Sigmoid colon (tissue), 7 donors: Measurements from ENCODE around the gene CABYR. TPM values are rescaled to one million over a fixed set of nuclear protein-coding genes. Genes with fewer than 3 reads are reported as not detected.

ENCODE experiments used
- DNase-seq: peaks from one replicate; pipeline ENCODE4 v3.0.0-alpha.2; 2019
- H3K27ac ChIP-seq, 4 donors: fragments of 200-600 bp; sonication (generic); one replicate each; pipeline ENCODE4 v1.5.1; 2016 to 2019; ENCODE audit warnings: mild to moderate bottlenecking in 1 of 4
- H3K27me3 ChIP-seq, 3 donors: fragments of 200-600 bp; sonication (generic); one replicate each; pipeline ENCODE4 v1.5.1; 2019; ENCODE audit warnings: mild to moderate bottlenecking in 1 of 3
- H3K36me3 ChIP-seq, 4 donors: fragments of 200-600 bp; sonication (generic); one replicate each; pipeline ENCODE4 v1.5.1; 2016 to 2019
- H3K4me1 ChIP-seq, 4 donors: fragments of 200-600 bp; sonication (generic); one replicate each; pipeline ENCODE4 v1.5.1; 2017 to 2019
- H3K4me3 ChIP-seq, 4 donors: fragments of 200-600 bp; sonication (generic); one replicate each; pipeline ENCODE4 v1.5.1; 2017 to 2019; ENCODE audit warnings: mild to moderate bottlenecking in 2 of 4, moderate library complexity in 1 of 4
- H3K9me3 ChIP-seq, 4 donors: fragments of 200-600 bp in 3 of 4; sonication (generic) in 3 of 4; one replicate each; pipeline versions ENCODE4 v1.5.1 to v1.6.1; 2013 to 2019
- EP300 ChIP-seq, 4 donors: sonication (generic); formaldehyde crosslinking; IDR thresholded peaks; one replicate each; pipeline ENCODE4 v1.6.1; 2017; ENCODE audit warnings: antibody characterized with exemption in 4 of 4
- POLR2A ChIP-seq, 2 donors: fragments of 450-650 bp; IDR thresholded peaks; one replicate each; pipeline ENCODE4 v1.6.1; 2016; ENCODE audit warnings: antibody characterized with exemption in 2 of 2, mild to moderate bottlenecking in 2 of 2, moderate library complexity in 2 of 2
- POLR2AphosphoS5 ChIP-seq, 4 donors: sonication (generic); formaldehyde crosslinking; IDR thresholded peaks; one replicate each; pipeline ENCODE4 v1.6.1; 2017; ENCODE audit warnings: antibody characterized with exemption in 4 of 4
- WGBS, 2 donors: extraction: QIAGEN DNeasy Blood & Tissue Kit; methylation state at CpG; one replicate each; pipeline ENCODE4 v1.1.7; 2013; 5-methylcytosine and 5-hydroxymethylcytosine counted together
- intact Hi-C: fragments of 100-400 bp; cut with DNase I; formaldehyde crosslinking; loops from one replicate; pipeline ENCODE4 v1.15.1; 2023
- polyA plus RNA-seq, 3 donors: library from polyadenylated mRNA; stranded (reverse); fragments of 200-250 nt; gene quantifications; one replicate each; pipeline ENCODE4 v1.2.3, GENCODE V29; 2013
- total RNA-seq, 4 donors: library from RNA; depleted of rRNA; stranded (reverse); fragments of >200 nt; gene quantifications; one replicate each; pipeline ENCODE4 v1.1.0, GENCODE V29; 2016
- TF ChIP-seq, protein P1 (sequence below), 4 experiments: fragments of 450-650 bp in 3 of 4; fragments of 200-600 bp in 1 of 4; IDR thresholded peaks; one replicate each; pipeline ENCODE4 v1.5.1; 2016 to 2019; ENCODE audit warnings: antibody characterized with exemption in 4 of 4, mild to moderate bottlenecking in 3 of 4, moderate library complexity in 2 of 4
- donor health status: healthy with polysubstance abuse.
- donor health status: Bipolar disorder and iron deficiency.
- donor health status: healthy.

CABYR gene
- total and polyA plus RNA-seq, 7 donors, result 0.83 to 1.3 (median 1.1) TPM; not detected in 2

DNA sequence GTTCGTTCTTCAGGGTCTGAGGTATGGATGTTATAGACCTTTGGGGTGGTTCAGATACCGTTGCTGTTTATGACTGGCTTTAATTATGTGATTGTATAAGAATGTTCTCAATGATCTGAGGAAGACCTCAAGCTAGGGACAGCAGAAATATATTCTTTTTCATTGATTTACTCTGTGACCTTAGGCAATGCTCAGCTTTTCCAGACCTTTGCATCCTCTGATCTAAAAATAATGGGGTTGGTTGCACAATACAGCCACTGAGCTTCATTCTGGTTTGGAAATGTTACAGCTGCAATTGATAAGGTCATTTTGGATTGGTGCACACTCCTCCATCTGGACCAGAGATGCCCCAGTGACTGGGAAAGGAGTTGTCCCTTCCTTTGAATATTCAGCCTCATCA lies 17.2 kb upstream of the CABYR start:
- no peaks in the 10 kb centered on the region for H3K4me1 ChIP-seq
- whole genome bisulfite sequencing, 2 donors, result 74 to 94% methylated on average over 2 of the region's 2 CpGs
- intact Hi-C loops, result no loop called here
- H3K27ac ChIP-seq, result no peak overlapping the region
- TF ChIP-seq EP300 (IDR thresholded peaks at IDR 0.05), result no peak
- H3K36me3 ChIP-seq, result peaks cover 0 to 19% (median 0%) of the 10 kb centered on the region in 4 donors
- no peaks in the 10 kb centered on the region for H3K9me3 ChIP-seq
- no peak for DNase-seq
- no peaks in the 10 kb centered on the region for H3K27me3 ChIP-seq
- no peak overlapping the region for H3K4me3 ChIP-seq

DNA sequence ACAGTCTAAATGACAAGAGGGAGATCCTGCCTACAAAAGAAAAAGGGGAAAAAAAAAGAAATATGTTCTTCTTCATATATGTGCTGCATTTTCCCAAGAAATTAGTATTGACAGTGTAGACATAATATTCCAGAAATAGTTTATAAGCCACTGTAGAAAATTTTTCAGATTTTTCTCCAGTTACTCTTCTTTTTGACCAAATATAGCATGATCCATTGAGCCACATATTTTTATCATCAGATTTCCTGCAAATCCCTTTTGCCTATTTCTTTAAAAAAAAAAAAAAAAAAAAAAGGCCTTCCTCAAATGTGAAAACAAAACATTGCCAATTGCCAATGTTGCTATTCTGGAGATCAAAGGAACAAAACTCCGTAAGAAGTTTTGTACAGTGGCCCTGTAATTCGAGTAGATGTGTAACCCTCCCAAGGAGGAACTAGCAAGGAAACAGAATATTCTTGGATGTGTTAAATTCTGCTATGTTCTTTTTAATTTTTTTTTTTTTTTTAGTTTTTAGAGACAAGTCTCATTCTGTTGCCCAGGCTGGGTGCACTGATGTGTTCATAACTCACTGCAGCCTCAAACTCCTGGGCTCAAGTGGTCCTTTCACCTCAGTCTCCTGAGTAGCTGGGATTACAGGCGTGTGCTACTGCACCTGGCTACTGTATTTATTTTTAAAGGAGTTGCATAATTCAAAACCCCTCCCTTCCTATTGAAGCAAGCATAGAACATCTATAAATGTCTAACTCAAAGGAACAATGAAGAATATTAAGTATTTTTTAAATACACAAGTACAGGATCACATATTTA lies 12.5 kb upstream of the CABYR start:
- Histone ChIP-seq H3K4me1 (no peaks in the 10 kb centered on the region), H3K9me3 (no peaks in the 10 kb centered on the region), H3K4me3 (no peak overlapping the region), H3K36me3 (peaks cover 0 to 38% (median 0%) of the 10 kb centered on the region in 4 donors), H3K27me3 (no peaks in the 10 kb centered on the region), H3K27ac (no peak overlapping the region)
- 23 to 68% methylated on average over 3 of the region's 3 CpGs for WGBS, 2 donors
- intact Hi-C loops, result no loop called here
- TF ChIP-seq, protein P1, sequence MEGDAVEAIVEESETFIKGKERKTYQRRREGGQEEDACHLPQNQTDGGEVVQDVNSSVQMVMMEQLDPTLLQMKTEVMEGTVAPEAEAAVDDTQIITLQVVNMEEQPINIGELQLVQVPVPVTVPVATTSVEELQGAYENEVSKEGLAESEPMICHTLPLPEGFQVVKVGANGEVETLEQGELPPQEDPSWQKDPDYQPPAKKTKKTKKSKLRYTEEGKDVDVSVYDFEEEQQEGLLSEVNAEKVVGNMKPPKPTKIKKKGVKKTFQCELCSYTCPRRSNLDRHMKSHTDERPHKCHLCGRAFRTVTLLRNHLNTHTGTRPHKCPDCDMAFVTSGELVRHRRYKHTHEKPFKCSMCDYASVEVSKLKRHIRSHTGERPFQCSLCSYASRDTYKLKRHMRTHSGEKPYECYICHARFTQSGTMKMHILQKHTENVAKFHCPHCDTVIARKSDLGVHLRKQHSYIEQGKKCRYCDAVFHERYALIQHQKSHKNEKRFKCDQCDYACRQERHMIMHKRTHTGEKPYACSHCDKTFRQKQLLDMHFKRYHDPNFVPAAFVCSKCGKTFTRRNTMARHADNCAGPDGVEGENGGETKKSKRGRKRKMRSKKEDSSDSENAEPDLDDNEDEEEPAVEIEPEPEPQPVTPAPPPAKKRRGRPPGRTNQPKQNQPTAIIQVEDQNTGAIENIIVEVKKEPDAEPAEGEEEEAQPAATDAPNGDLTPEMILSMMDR (IDR thresholded peaks at IDR 0.05), result no peak
- TF ChIP-seq POLR2A (IDR thresholded peaks at IDR 0.05), result no peak
- TF ChIP-seq POLR2AphosphoS5 (IDR thresholded peaks at IDR 0.05), result no peak
- no peak for TF ChIP-seq EP300 (IDR thresholded peaks at IDR 0.05)
- DNase-seq, result no peak

DNA sequence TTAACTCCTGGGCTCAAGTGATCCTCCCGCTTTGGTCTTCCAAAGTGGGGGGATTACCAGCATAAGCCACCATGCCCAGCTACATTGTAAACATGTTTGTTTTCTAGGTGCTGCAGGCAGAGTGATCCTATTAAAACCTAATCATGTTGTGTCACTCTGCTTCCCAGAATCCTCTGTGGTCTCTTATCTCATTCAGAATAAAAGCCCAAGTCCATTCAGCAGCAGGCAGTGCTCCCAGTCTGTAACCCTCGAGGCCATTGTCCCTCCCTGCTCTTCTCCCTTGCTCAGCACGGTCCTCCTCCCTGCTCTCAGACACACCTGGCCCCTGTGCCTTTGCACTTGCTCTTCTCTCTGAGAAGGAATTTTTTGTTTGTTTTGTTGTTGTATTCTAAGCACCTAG lies 11.1 kb upstream of the CABYR start:
- DNase-seq, result no peak
- Histone ChIP-seq H3K27ac (no peak overlapping the region), H3K36me3 (peaks cover 0 to 48% (median 0%) of the 10 kb centered on the region in 4 donors), H3K27me3 (no peaks in the 10 kb centered on the region), H3K9me3 (no peaks in the 10 kb centered on the region), H3K4me3 (no peak overlapping the region), H3K4me1 (no peaks in the 10 kb centered on the region)
- TF ChIP-seq, protein P1 (IDR thresholded peaks at IDR 0.05), result no peak
- no peak for TF ChIP-seq EP300 (IDR thresholded peaks at IDR 0.05)
- TF ChIP-seq POLR2A (IDR thresholded peaks at IDR 0.05), result no peak
- TF ChIP-seq POLR2AphosphoS5 (IDR thresholded peaks at IDR 0.05), result no peak
- 70 to 87% methylated on average over 3 of the region's 3 CpGs for WGBS, 2 donors
- intact Hi-C loops, result no loop called here

DNA sequence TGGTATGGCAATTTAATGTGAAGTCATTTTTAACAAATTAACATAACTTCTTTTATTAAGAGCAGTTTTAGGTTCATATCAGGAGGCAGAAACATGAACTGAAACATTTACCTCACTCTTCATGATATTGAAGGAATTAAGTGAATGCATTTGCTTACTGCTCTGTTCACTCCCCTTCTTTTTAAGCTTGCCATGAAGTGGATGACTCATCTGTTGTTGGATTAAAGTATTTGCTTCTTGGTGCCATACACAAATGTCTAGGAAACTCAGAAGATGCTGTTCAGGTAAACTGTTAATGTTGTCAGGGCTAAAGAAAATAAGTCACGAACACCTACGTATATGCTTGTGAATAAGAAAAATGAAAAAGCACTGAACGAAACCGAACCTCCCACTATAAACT lies 10.2 kb upstream of the CABYR start:
- 98 to 99% methylated on average over 4 of the region's 4 CpGs for WGBS, 2 donors
- Histone ChIP-seq H3K4me3 (no peak overlapping the region), H3K9me3 (no peaks in the 10 kb centered on the region), H3K4me1 (no peaks in the 10 kb centered on the region), H3K27ac (no peak overlapping the region), H3K27me3 (no peaks in the 10 kb centered on the region), H3K36me3 (peaks cover 0 to 55% (median 3%) of the 10 kb centered on the region in 4 donors)
- TF ChIP-seq, protein P1 (IDR thresholded peaks at IDR 0.05), result no peak
- no peak for TF ChIP-seq EP300 (IDR thresholded peaks at IDR 0.05)
- TF ChIP-seq POLR2AphosphoS5 (IDR thresholded peaks at IDR 0.05), result no peak
- no peak for TF ChIP-seq POLR2A (IDR thresholded peaks at IDR 0.05)
- intact Hi-C loops, result no loop called here
- DNase-seq, result no peak

DNA sequence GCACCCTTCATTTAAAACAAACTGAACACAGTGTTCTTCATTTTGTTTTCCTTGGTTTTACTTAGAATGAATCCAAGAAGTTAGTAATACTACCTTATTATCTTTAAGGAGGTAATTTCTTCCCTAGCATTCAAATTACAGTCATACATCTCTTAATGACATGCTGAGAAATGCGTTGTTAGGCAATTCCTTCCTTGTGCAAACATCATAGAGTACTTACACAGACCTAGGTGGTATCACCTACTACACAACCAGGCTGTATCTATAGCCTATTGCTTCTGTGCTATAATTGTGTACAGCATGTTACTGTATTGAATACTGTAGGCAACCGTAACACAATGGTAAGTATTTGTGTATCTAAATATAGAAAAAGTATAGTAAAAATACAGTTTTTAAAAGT lies 8.4 kb upstream of the CABYR start:
- Histone ChIP-seq H3K4me1 (no peaks in the 10 kb centered on the region), H3K4me3 (no peak overlapping the region), H3K9me3 (no peaks in the 10 kb centered on the region), H3K36me3 (peaks cover 0 to 39% (median 3%) of the 10 kb centered on the region in 4 donors), H3K27me3 (no peaks in the 10 kb centered on the region), H3K27ac (no peak overlapping the region)
- WGBS, 2 donors, result 13 to 72% methylated on average over 2 of the region's 2 CpGs
- intact Hi-C loops, result no loop called here
- DNase-seq, result no peak
- TF ChIP-seq, protein P1 (IDR thresholded peaks at IDR 0.05), result no peak
- no peak for TF ChIP-seq EP300 (IDR thresholded peaks at IDR 0.05)
- TF ChIP-seq POLR2AphosphoS5 (IDR thresholded peaks at IDR 0.05), result no peak
- no peak for TF ChIP-seq POLR2A (IDR thresholded peaks at IDR 0.05)
